SK-N-SH (cell line): Measurements from ENCODE around the gene BAHCC1. TPM values are rescaled to one million over a fixed set of nuclear protein-coding genes. Genes with fewer than 3 reads are reported as not detected.

Experiments
- CTCF ChIA-PET: fragments of 300-600, 350-600 bp; formaldehyde crosslinking; extraction: SDS; loops from one replicate; lab custom pipeline; 2021; lab: Yijun Ruan, JAX
- POLR2A ChIA-PET: fragments of 350-600 bp; sonication (Branson Sonifier 250); formaldehyde crosslinking; extraction: SDS; loops from one replicate; lab custom pipeline; 2020; ENCODE audit warnings: antibody characterized with exemption, inconsistent platforms; lab: Yijun Ruan, JAX
- DNase-seq: peaks from one replicate; pipeline ENCODE4 v3.0.0; 2012
- H2AFZ ChIP-seq: fragments of 200-600 bp; sonication (generic); 2 replicates; pipeline ENCODE4 v1.8.1; 2016; ENCODE audit warnings: antibody characterized with exemption, mild to moderate bottlenecking, low read depth
- H3F3A ChIP-seq: fragments of 200-600 bp; sonication (generic); replicated peaks from 2 replicates; pipeline ENCODE3; 2016; ENCODE audit warnings: antibody characterized with exemption, mild to moderate bottlenecking; ENCODE audit not compliant: insufficient read depth
- H3K27ac ChIP-seq, 2 experiments: fragments of 200-500 bp in 1 of 2; fragments of 200-600 bp in 1 of 2; sonication (Bioruptor generic) in 1 of 2; sonication (generic), shearing (Covaris generic) in 1 of 2; 2 replicates each; pipeline versions ENCODE4 v1.5.1 to v1.6.1; 2014 to 2016; ENCODE audit warnings: low read depth in 2 of 2, inconsistent platforms in 1 of 2, low read length in 1 of 2, mild to moderate bottlenecking in 1 of 2, mixed read lengths in 1 of 2
- H3K27me3 ChIP-seq: fragments of 200-600 bp; sonication (generic), shearing (Covaris generic); 2 replicates; pipeline ENCODE4 v1.6.1; 2016; ENCODE audit warnings: mixed run types; ENCODE audit not compliant: insufficient read depth
- H3K36me3 ChIP-seq, 2 experiments: fragments of 200-500 bp in 1 of 2; fragments of 200-600 bp in 1 of 2; sonication (Bioruptor generic) in 1 of 2; sonication (generic) in 1 of 2; replicated peaks in 1 of 2; 2 replicates each; pipeline versions ENCODE3 to v1.5.1; 2014 to 2016; ENCODE audit warnings: low read length in 1 of 2, mild to moderate bottlenecking in 1 of 2; ENCODE audit not compliant: insufficient read depth in 2 of 2, control insufficient read depth in 1 of 2
- H3K4me1 ChIP-seq, 2 experiments: fragments of 200-500 bp in 1 of 2; fragments of 200-600 bp in 1 of 2; sonication (Bioruptor generic) in 1 of 2; sonication (generic), shearing (Covaris generic) in 1 of 2; 2 replicates each; pipeline versions ENCODE4 v1.5.1 to v1.6.1; 2014 to 2016; ENCODE audit warnings: low read depth in 1 of 2, low read length in 1 of 2, mixed run types in 1 of 2; ENCODE audit not compliant: insufficient read depth in 2 of 2, control insufficient read depth in 1 of 2
- H3K4me2 ChIP-seq: fragments of 200-600 bp; sonication (generic), shearing (Covaris generic); 2 replicates; pipeline ENCODE4 v1.6.1; 2017; ENCODE audit warnings: mixed run types
- H3K4me3 ChIP-seq, 2 experiments: fragments of 200-500 bp in 1 of 2; fragments of 200-600 bp in 1 of 2; sonication (Bioruptor generic) in 1 of 2; sonication (generic), shearing (Covaris generic) in 1 of 2; 2 replicates each; pipeline versions ENCODE4 v1.5.1 to v1.8.1; 2014 to 2016; ENCODE audit warnings: low read depth in 2 of 2, inconsistent platforms in 1 of 2, low read length in 1 of 2, mild to moderate bottlenecking in 1 of 2, mixed read lengths in 1 of 2, moderate library complexity in 1 of 2
- H3K79me2 ChIP-seq: fragments of 200-600 bp; sonication (generic); 2 replicates; pipeline ENCODE4 v1.8.1; 2017; ENCODE audit warnings: mild to moderate bottlenecking; ENCODE audit not compliant: insufficient read depth
- H3K9ac ChIP-seq: fragments of 200-600 bp; sonication (generic); 2 replicates; pipeline ENCODE4 v1.6.1; 2017; ENCODE audit warnings: mixed run types
- H3K9me2 ChIP-seq: fragments of 200-600 bp; sonication (generic); 2 replicates; pipeline ENCODE4 v1.6.1; 2017; ENCODE audit warnings: mixed run types
- H3K9me3 ChIP-seq: fragments of 200-600 bp; sonication (generic); 2 replicates; pipeline ENCODE4 v1.6.1; 2017; ENCODE audit warnings: mixed run types, mild to moderate bottlenecking, moderate library complexity
- H4K20me1 ChIP-seq: fragments of 200-600 bp; sonication (generic); 2 replicates; pipeline ENCODE4 v1.6.1; 2017; ENCODE audit warnings: mild to moderate bottlenecking, mixed run types; ENCODE audit not compliant: insufficient read depth
- CHD2 ChIP-seq: fragments of 150-350 bp; IDR thresholded peaks from 2 replicates; pipeline ENCODE4 v1.6.1; 2018; ENCODE audit warnings: low read length; ENCODE audit not compliant: partially characterized antibody
- ELF1 ChIP-seq: IDR thresholded peaks from 2 replicates; pipeline ENCODE4 v1.4.0; 2012
- EP300 ChIP-seq, 2 experiments: IDR thresholded peaks; 2 replicates each; pipeline versions ENCODE4 v1.4.0 to v1.6.1; 2012; ENCODE audit warnings: borderline replicate concordance in 1 of 2, low read depth in 1 of 2, low read length in 1 of 2
- FOXJ3 ChIP-seq: sonication (generic); formaldehyde crosslinking; IDR thresholded peaks from 2 replicates; pipeline ENCODE4 v1.5.1; 2020; ENCODE audit warnings: mild to moderate bottlenecking, missing genetic modification reagents
- GATA2 ChIP-seq: sonication (generic); formaldehyde crosslinking; IDR thresholded peaks from 2 replicates; pipeline ENCODE4 v1.5.0; 2020; ENCODE audit warnings: mild to moderate bottlenecking, missing genetic modification reagents
- MAX ChIP-seq: IDR thresholded peaks from 2 replicates; pipeline ENCODE4 v1.4.0; 2012; ENCODE audit warnings: low read depth
- MEF2A ChIP-seq: IDR thresholded peaks from 2 replicates; pipeline ENCODE4 v1.4.0; 2012; ENCODE audit warnings: low read depth, borderline replicate concordance
- NRF1 ChIP-seq: IDR thresholded peaks from 2 replicates; pipeline ENCODE4 v1.6.1; 2012; ENCODE audit warnings: low read depth, mild to moderate bottlenecking, low read length
- POLR2AphosphoS5 ChIP-seq: IDR thresholded peaks from 2 replicates; pipeline ENCODE4 v1.6.1; 2012; ENCODE audit warnings: low read depth, low read length
- RCOR1 ChIP-seq: fragments of 150-350 bp; IDR thresholded peaks from 2 replicates; pipeline ENCODE4 v1.6.1; 2017; ENCODE audit warnings: antibody characterized with exemption, low read length
- REST ChIP-seq: IDR thresholded peaks from 2 replicates; pipeline ENCODE4 v1.6.1; 2012; ENCODE audit warnings: mild to moderate bottlenecking, low read depth, low read length, moderate library complexity
- SMC3 ChIP-seq: IDR thresholded peaks from 2 replicates; pipeline ENCODE4 v1.6.1; 2012; ENCODE audit warnings: low read depth, low read length, improper control_type of control experiment
- TAF1 ChIP-seq: IDR thresholded peaks from 2 replicates; pipeline ENCODE4 v1.6.1; 2012; ENCODE audit warnings: low read depth, mild to moderate bottlenecking, low read length, moderate library complexity, borderline replicate concordance
- TCF12 ChIP-seq: IDR thresholded peaks from 2 replicates; pipeline ENCODE4 v1.4.0; 2012
- USF1 ChIP-seq: IDR thresholded peaks from 2 replicates; pipeline ENCODE4 v1.4.0; 2012; ENCODE audit warnings: low read depth, borderline replicate concordance
- USF2 ChIP-seq: fragments of 150-350 bp; IDR thresholded peaks from 2 replicates; pipeline ENCODE4 v1.6.1; 2017; ENCODE audit warnings: antibody characterized with exemption, low read length, low read depth, borderline replicate concordance
- WGBS: methylation state at CpG from one replicate; pipeline ENCODE4 v1.1.6; 2017; ENCODE audit warnings: low lambda C conversion rate; 5-methylcytosine and 5-hydroxymethylcytosine counted together
- polyA plus RNA-seq, 3 experiments: library from polyadenylated mRNA; depleted of rRNA; stranded (reverse); fragments of >200 nt; gene quantifications; 2 replicates each; pipeline ENCODE4 v1.2.3, GENCODE V29; 2012
- TF ChIP-seq, protein P1 (sequence below): IDR thresholded peaks from 2 replicates; pipeline ENCODE4 v1.4.0; 2012; ENCODE audit warnings: low read depth, borderline replicate concordance
- TF ChIP-seq, protein P2 (sequence below): fragments of 150-350 bp; IDR thresholded peaks from 2 replicates; pipeline ENCODE4 v1.6.1; 2016; ENCODE audit warnings: mild to moderate bottlenecking, low read depth, low read length

The BAHCC1 gene
- polyA plus RNA-seq, 1 of the 3 experiments (the other 2 are of a cell fraction), result 6.4 TPM

DNA sequence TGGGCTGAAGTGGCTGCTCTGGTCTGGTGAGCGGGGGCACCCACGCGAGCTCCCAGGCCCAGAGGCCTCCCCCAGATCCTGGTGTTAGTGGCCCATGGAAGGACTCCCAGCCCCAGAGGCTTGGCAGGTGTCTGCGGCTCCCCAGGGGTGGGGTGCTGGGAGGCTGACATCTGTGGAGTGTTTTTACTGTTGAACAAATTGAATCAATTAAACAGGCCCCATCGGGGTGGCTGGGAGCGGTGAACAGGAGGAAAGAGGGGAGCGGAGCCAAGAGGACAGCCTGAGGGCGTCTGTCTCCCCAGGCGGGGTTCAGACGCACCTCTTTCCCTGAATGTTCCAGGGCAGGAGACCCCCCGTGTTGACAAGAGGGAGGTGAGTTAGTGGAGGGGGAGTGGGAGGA is 87.4 kb downstream of the BAHCC1 start (continued):
- TF ChIP-seq, protein P1, sequence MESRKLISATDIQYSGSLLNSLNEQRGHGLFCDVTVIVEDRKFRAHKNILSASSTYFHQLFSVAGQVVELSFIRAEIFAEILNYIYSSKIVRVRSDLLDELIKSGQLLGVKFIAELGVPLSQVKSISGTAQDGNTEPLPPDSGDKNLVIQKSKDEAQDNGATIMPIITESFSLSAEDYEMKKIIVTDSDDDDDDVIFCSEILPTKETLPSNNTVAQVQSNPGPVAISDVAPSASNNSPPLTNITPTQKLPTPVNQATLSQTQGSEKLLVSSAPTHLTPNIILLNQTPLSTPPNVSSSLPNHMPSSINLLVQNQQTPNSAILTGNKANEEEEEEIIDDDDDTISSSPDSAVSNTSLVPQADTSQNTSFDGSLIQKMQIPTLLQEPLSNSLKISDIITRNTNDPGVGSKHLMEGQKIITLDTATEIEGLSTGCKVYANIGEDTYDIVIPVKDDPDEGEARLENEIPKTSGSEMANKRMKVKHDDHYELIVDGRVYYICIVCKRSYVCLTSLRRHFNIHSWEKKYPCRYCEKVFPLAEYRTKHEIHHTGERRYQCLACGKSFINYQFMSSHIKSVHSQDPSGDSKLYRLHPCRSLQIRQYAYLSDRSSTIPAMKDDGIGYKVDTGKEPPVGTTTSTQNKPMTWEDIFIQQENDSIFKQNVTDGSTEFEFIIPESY, result no peak
- TF ChIP-seq, all 33 proteins: peak for 0

DNA sequence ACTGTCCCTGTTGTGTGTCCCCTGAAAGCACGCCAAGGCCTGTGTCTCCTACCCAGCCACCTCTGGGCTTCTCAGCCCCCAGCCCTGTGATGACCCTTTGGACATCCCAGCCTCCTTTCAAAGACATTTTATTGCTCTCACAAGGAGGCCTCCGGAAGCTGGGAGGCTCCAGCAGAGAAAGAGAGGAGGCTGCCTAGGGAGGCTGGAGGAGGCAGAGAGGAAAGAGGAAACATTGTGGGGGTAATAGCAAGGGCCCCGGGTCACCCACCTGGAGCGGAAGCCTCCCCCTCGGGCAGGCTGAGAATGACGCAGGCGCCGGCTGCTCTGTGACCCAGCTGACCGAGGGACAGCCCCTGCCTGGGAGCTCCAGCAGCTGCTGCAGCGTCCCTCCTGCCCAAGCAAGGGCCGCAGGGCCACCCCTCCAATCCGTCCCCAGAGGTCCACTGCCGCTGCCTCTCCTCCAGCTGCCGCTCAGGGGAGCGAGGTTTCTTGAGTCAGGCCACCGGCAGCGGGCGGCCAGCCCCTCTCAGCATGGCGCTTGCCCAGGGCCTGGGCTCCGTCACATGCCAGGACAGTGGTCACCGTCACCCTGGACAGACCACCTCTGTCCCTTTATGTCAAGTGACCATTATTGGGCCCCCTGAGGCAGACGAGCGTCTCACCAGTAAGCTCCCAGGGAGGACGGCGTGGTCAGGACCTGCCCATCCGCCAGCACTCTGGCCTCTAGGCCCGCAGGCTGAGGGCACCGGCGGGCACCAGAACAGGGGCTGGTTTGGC is 88.0 kb downstream of the BAHCC1 start:
- no peak overlapping the region for H3K4me3 ChIP-seq
- H3K79me2 ChIP-seq, result no peaks in the 10 kb centered on the region
- no peaks in the 10 kb centered on the region for H4K20me1 ChIP-seq
- POLR2A ChIA-PET, result no interaction called here
- DNase-seq, result no peak
- no peaks in the 10 kb centered on the region for H3K27me3 ChIP-seq
- CTCF ChIA-PET, result interaction anchor here (0.7 to 8.1 kb wide), 47 partner anchors 9 to 341 kb away, joined by 3 to 140 read pairs (median 7); partner anchors contain the start of genes BAHCC1 and SLC38A10
- H3K36me3 ChIP-seq, result no peaks in the 10 kb centered on the region
- no peak overlapping the region for H3K9ac ChIP-seq
- H3K9me2 ChIP-seq, result no peaks in the 10 kb centered on the region
- H3K4me2 ChIP-seq, result no peak overlapping the region
- 83% methylated on average over 13 of the region's 29 CpGs for WGBS
- no peak overlapping the region for H2AFZ ChIP-seq
- H3F3A ChIP-seq, result peaks cover 14% of the 10 kb centered on the region
- no peaks in the 10 kb centered on the region for H3K9me3 ChIP-seq
- H3K27ac ChIP-seq, result no peak overlapping the region
- peaks cover 3 to 53% of the 10 kb centered on the region in 2 experiments; a peak in 2 of 4 replicates for H3K4me1 ChIP-seq
- TF ChIP-seq POLR2AphosphoS5 (no peak), FOXJ3 (no peak), ELF1 (no peak), GATA2 (no peak), USF1 (no peak), TAF1 (no peak), SMC3 (no peak), TCF12 (no peak), RCOR1 (no peak), MAX (no peak), NRF1 (no peak), REST (no peak), CHD2 (no peak), USF2 (no peak), MEF2A (no peak), EP300 (IDR thresholded peaks at IDR 0.05; ENCODE audit: borderline replicate concordance in 1 of 2, low read depth in 1 of 2, low read length in 1 of 2) (no peak)
- TF ChIP-seq, protein P1, result no peak
- TF ChIP-seq, protein P2, sequence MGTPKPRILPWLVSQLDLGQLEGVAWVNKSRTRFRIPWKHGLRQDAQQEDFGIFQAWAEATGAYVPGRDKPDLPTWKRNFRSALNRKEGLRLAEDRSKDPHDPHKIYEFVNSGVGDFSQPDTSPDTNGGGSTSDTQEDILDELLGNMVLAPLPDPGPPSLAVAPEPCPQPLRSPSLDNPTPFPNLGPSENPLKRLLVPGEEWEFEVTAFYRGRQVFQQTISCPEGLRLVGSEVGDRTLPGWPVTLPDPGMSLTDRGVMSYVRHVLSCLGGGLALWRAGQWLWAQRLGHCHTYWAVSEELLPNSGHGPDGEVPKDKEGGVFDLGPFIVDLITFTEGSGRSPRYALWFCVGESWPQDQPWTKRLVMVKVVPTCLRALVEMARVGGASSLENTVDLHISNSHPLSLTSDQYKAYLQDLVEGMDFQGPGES, result no peak
